Aortic smooth muscle cell (primary cell): ENCODE results near the gene DDR1. TPM values are rescaled to one million over a fixed set of nuclear protein-coding genes. Genes with fewer than 3 reads are reported as not detected.

Experiments used
- total RNA-seq: library from RNA; depleted of rRNA; stranded (reverse); fragments of >200 nt; gene quantifications from 2 replicates; pipeline ENCODE4 v1.2.3, GENCODE V29; 2014

The DDR1 gene
- total RNA-seq: 15.2 and 17.1 TPM in 2 replicates

DNA sequence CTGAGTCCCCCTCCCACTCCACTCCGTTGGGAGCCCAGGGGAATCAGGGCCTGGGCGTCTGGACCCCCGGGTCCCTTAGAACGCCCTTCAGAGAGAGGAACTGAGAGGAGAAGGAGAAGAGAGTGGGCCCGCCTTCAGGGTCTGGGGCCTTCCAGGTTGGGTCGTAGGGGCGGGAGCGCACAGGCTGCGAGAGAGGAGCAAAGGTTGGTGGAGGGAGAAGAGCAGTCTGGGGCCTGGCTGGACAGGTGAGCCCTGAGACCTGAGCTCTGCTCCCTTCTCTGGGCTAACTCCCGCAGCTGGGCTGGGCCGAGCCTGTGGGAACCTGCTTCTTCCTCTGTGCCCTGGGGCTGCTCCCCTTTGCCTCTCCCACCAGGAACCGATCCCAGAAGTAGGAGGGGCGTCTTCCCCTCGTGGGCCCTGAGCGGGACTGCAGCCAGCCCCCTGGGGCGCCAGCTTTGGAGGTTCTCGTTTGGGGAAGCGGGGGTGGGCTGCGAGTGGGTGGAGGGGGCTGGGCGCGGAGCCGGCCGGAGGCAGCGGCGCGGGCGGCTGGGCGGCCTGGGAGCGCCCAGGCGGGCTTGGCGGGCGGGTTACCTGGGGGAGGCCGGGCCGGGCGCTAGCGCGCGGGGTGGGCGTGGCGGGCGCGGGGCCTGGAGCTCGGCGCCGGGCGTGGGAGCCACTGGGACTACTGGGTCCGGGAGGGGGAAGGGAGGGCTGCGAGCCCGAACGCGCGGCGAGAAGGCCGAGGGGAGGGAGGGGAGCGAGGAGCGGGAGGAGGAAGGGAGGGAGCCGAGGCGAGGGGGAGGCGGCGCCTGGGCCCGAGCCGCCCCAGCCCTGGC is at the start of gene DDR1:
Gene DDR1, plus strand, starts transcription at position 835 of the 836 bp plus-strand sequence. CDS start 4,211 bp downstream, outside the sequence.

DNA sequence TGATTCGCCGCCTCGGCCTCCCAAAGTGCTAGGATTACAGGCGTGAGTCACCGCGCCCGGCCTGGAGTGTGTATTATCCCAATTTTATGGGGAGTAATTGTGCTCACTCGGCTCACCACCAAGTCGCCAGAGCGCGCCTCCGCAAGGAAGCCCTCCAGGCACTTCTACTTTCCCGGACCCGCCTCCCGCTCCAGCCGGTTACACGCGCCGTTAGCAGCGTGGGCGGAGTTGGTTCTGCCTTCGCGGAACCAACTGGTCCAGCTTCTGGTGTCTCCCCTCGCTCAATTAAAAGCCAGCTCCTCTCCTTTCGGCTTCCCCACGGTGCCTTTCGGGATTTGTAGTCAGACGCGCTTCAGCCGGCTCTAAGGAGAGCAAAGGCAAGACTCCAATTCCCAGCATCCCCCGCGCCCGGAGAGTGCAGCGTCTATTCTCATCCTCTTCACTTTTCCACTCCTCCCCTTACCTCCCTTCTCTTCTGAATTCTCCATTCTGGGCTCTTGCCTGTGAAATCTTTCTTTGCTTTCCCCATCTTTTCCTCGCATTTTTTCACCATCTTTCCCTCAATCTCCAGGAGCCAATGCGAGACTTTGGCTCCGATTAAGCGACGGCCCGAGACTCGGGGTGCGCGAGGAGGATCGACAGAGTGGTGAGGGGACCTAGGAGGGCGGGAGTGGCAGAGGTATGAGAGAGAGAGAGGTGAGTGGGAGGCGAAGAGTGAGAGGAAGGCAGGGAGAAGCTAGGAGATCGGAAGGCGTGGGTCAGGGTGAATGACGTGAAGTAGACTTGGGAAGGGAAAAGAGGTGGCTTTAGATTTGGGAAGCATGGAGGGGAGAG is 23.7 kb downstream of the DDR1 start, which contains the start of gene GTF2H4:
Gene GTF2H4, plus strand, starts transcription at position 450 of the 834 bp plus-strand sequence.

DNA sequence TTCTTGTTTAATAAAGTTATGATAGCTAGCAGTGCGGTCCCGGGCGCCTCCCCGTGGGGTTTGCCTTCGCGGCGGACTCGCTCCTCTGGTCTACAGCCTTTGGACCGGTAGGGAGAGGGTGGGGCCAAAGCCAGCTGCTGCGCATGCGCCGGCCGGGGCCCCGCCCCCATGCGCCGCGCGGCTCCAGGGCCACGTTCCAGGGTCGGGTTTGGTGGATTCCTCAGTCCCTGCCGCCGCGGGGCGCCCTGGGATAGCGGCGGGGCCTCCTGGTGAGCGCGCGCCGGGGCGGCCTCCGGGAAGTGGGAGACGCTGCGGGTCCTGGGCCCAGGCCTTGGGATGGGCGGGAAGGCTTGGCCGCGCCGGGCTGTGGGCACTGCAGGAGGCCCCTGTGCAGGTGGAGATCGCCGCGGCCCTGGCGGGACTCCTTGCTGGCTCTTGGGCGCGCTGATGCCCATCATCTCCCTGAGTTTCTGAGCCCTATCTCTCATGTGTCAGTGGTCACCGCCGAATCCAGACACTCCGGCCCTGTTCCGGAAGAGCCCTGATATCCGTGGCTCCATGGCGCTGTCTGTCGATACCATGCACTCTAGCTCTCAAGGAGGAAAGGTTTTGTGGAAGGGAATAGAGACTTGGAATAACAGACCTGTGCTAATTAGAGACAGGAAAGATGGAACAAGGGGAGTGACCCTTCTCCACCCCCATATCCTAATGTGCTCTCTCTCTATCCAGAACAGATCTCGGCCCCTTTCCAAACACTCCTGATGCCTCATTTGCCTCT is 29.9 kb downstream of the DDR1 start, which contains the start of gene VARS2:
Gene VARS2, plus strand, starts transcription at position 163 of the 778 bp plus-strand sequence. Its CDS starts 599 bp downstream, at position 762.

DNA sequence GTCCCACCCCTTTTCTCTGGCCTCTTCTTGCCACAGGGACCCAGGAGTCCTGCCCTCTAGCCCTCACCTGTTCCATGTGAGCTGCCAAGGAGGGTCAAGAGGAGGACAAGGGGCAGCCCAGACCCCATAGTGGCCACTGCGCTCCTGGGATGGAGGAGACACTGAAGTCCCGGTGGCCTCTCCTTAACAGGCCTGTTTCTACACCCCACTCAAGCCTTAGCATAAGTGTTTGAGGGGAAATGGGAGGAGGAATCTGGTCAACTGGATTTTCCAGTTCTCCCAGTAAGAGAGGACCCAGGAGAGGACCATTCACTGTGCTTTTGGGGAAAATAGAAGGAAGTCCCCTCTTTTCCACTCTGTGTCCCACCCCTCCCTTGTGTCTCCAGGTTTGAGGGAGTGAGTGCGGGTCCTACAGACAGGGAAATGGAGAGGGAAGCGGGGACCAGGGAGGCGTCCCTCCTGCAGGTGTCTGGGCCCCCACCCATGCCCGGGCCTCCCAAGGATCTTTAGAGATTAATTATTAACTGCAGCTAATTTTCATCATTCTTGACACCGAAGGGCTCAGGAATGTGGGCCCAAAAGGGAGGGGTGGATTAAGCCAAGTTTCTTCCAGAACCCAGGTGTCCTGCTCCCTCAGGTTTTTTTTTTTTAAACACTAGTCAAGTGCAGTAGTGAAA is 47.8 kb downstream of the DDR1 start, which contains the start of gene SFTA2:
Gene SFTA2, minus strand, starts transcription at position 202 of the 677 bp plus-strand sequence. Its CDS starts 74 bp downstream, at position 128.

DNA sequence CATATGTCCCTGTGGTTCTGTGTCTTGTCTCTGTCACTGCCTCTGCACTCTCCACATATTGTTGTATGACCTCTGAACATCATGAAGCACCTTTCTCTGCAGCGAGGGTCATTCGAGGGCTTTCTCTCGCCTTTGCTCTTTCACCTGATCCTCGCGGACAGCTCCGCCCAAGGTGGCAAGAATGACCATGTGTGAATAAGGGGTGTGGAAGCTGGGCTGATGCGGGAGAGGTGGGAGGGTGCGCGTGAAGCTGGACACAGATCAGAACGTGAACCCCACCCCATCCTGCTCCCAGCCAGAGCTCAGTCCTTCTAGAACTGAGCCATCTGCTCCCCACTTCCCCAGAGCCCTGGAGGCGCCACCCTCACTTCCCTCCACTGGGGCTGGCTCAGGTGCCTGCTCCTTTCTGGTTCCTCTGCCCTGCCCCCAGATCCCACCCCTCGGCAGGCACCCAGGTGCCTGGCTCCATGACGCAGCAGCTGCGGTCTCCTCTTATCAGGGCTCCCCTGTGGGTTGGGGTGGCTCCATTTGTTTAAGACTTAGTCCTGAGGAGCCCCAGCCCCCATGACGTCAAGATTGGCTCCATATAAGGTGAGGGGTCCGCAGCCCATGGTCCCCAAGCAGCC is 56.2 kb downstream of the DDR1 start, which contains the start of gene MUCL3:
Gene MUCL3, plus strand, starts transcription at position 613 of the 626 bp plus-strand sequence. CDS start 27 bp downstream, outside the sequence.

Other genes with a start within 250 kb of the DDR1 start
- gene C6orf136, start 237.4 kb upstream of the DDR1 start, total RNA-seq: 1.7 TPM in 2 replicates
- gene DHX16, start 211.5 kb upstream of the DDR1 start, total RNA-seq: 33.3 and 46.6 TPM in 2 replicates
- 68.2 and 79.1 TPM in 2 replicates for gene PPP1R18, start 197.9 kb upstream of the DDR1 start, total RNA-seq
- gene NRM, start 193.5 kb upstream of the DDR1 start, total RNA-seq: 2.2 and 3.1 TPM in 2 replicates
- 4.6 and 5.1 TPM in 2 replicates for gene MDC1, start 167.2 kb upstream of the DDR1 start, total RNA-seq
- gene TUBB, start 164.2 kb upstream of the DDR1 start, total RNA-seq: 421 and 431 TPM in 2 replicates
- gene FLOT1, start 141.8 kb upstream of the DDR1 start, total RNA-seq: 138 and 150 TPM in 2 replicates
- gene IER3, start 140.0 kb upstream of the DDR1 start, total RNA-seq: 14.3 and 32.0 TPM in 2 replicates
- 5.9 and 8.0 TPM in 2 replicates for gene GTF2H4, start 23.7 kb downstream of the DDR1 start, total RNA-seq
- gene VARS2, start 29.7 kb downstream of the DDR1 start, total RNA-seq: 12.4 and 16.8 TPM in 2 replicates
- gene SFTA2, start 47.7 kb downstream of the DDR1 start, total RNA-seq: not detected in 2 replicates
- not detected in 2 replicates for gene MUCL3, start 56.5 kb downstream of the DDR1 start, total RNA-seq
- gene MUC21, start 99.2 kb downstream of the DDR1 start, total RNA-seq: not detected in 2 replicates
- not detected in 2 replicates for gene MUC22, start 126.0 kb downstream of the DDR1 start, total RNA-seq
- gene C6orf15, start 228.1 kb downstream of the DDR1 start, total RNA-seq: not detected in 2 replicates
- 0.92 and 1.1 TPM in 2 replicates for gene PSORS1C1, start 230.3 kb downstream of the DDR1 start, total RNA-seq
- not detected in 2 replicates for gene CDSN, start 235.9 kb downstream of the DDR1 start, total RNA-seq